ENCODE results near the gene KCNG2. TPM values are rescaled to one million over a fixed set of nuclear protein-coding genes. Genes with fewer than 3 reads are reported as not detected.

Gene KCNG2
- total and polyA plus RNA-seq, 2 experiments from 2014 or later = 0.13 to 0.52 TPM

DNA sequence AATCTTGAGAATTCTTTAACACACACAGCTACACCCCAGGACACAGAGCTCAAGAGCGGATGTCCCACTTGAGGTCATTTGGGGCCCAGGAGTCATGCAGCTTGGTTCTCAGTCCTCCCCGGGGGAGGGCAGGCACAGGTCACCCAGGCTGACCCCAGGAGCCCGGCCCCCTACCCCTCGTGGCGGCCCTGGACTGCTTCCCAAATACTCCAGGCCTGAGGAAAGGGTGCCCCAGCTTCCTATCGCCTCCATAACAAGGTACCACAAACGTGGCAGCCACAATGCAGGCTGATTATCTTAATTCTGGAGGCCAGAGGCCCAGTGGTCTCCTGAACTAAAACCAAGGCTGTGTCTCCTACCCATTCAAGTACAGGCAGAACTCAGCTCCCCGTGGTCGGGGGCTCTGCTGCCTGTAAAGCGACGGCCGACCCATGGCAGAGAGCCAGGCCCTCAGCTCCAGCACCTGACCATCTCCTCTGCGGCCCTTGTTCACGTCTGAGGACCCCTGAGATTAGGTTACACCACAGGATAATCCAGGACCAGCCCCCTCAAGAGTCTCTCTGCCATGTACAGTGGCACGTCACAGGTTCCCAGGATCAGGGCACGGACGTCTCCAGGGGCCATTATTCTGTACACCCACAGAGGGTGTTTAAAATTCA, 143.2 kb downstream of the KCNG2 start:
- Mint-ChIP-seq H3K9me3 (no peaks in the 10 kb centered on the region), H3K4me1 (peaks cover 15% of the 10 kb centered on the region), H3K4me3 (no peak overlapping the region), H3K27me3 (ENCODE audit: insufficient read depth, low read depth, poor library complexity) (peaks cover 8% of the 10 kb centered on the region), H3K27ac (no peak overlapping the region), H3K36me3 (ENCODE audit: low read depth) (no peaks in the 10 kb centered on the region; the same call in 1 of the 3 replicates)
- Histone ChIP-seq H3K4me3 (no peak overlapping the region), H2AFZ (no peak overlapping the region), H4K20me1 (replicated peaks; ENCODE audit: insufficient read depth) (peaks cover 8% of the 10 kb centered on the region; the same call in 1 of the 2 replicates), H3K79me2 (replicated peaks; ENCODE audit: insufficient read depth) (0 out of 2 replicates have a peak, but pooled peaks cover 5% of the 10 kb centered on the region), H3K27ac (ENCODE audit: low read depth) (no peak overlapping the region), H3K27me3 (ENCODE audit: insufficient read depth) (no peaks in the 10 kb centered on the region), H3K4me2 (no peak overlapping the region), H3K36me3 (ENCODE audit: insufficient read depth) (no peaks in the 10 kb centered on the region), H3F3A (replicated peaks; ENCODE audit: low read depth) (no peaks in the 10 kb centered on the region), H3K4me1 (ENCODE audit: insufficient read depth) (no peaks in the 10 kb centered on the region), H3K9me2 (ENCODE audit: insufficient read depth) (no peaks in the 10 kb centered on the region)
- TF ChIP-seq CREB1 (CRISPR knock-in tag; IDR thresholded peaks at IDR 0.05; ENCODE audit: low read depth) = no peak
- TF ChIP-seq ZNF331 (CRISPR knock-in tag; IDR thresholded peaks at IDR 0.05; ENCODE audit: low read depth) = no peak
- no peak for TF ChIP-seq NANOG (IDR thresholded peaks at IDR 0.05; ENCODE audit: borderline replicate concordance)
- TF ChIP-seq EZH2 (IDR thresholded peaks at IDR 0.05; ENCODE audit: low read depth, unreplicated experiment) = no peak
- no peak for TF ChIP-seq JUNB (IDR thresholded peaks at IDR 0.05; ENCODE audit: unreplicated experiment)
- ATAC-seq (no peak), DNase-seq (ENCODE audit: low spot score) (no peak)

DNA sequence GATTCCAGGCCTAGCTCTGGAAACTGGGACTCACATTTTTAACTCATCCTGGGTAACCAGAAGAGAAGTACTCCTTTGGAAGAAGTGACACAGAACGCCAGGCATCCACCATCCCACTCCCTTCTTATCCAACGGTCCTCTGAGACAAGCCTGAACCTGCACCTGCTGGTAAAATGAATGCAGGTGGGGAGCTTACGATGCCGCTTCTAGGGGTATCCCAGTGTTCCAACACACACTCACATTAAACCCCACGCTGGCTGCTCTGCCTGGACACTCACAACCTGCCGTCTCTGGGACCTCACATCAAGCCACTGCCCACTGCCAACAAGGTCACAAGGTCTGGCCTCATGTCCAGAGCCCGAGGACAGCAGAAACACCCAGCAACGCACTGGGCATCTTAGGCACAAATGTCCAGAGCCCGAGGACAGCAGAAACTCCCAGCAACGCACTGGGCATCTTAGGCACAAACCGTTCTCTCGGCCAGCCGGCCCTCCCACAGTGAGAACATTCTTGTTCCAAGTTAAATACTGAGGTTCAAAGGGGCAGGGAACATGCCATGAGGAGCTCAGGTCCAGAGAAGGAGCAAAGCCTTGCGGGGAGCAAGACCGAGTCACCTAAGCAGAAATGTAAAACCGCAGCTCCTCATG, 143.9 kb downstream of the KCNG2 start:
- no peaks in the 10 kb centered on the region for H3K36me3 ChIP-seq (ENCODE audit: insufficient read depth)
- H3K9me2 ChIP-seq (ENCODE audit: insufficient read depth) = no peaks in the 10 kb centered on the region
- H3F3A ChIP-seq (replicated peaks; ENCODE audit: low read depth) = no peaks in the 10 kb centered on the region
- H3K27ac ChIP-seq (ENCODE audit: low read depth) = no peak overlapping the region
- Mint-ChIP-seq H3K27me3 (ENCODE audit: insufficient read depth, low read depth, poor library complexity) (peaks cover 8% of the 10 kb centered on the region), H3K36me3 (ENCODE audit: low read depth) (no peaks in the 10 kb centered on the region; the same call in 1 of the 3 replicates), H3K27ac (no peak overlapping the region), H3K9me3 (no peaks in the 10 kb centered on the region), H3K4me3 (no peak overlapping the region), H3K4me1 (peaks cover 17% of the 10 kb centered on the region)
- no peak overlapping the region for H3K4me2 ChIP-seq
- no peaks in the 10 kb centered on the region for H3K27me3 ChIP-seq (ENCODE audit: insufficient read depth)
- H3K4me3 ChIP-seq = no peak overlapping the region
- no peak overlapping the region for H2AFZ ChIP-seq
- ATAC-seq (no peak), DNase-seq (ENCODE audit: low spot score) (no peak)
- H3K79me2 ChIP-seq (replicated peaks; ENCODE audit: insufficient read depth) = 0 out of 2 replicates have a peak, but pooled peaks cover 2% of the 10 kb centered on the region
- peaks cover 8% of the 10 kb centered on the region; the same call in 1 of the 2 replicates for H4K20me1 ChIP-seq (replicated peaks; ENCODE audit: insufficient read depth)
- H3K4me1 ChIP-seq (ENCODE audit: insufficient read depth) = no peaks in the 10 kb centered on the region
- no peak for TF ChIP-seq EZH2phosphoT487 (IDR thresholded peaks at IDR 0.05; ENCODE audit: unreplicated experiment)
- no peak for TF ChIP-seq ZNF114 (CRISPR knock-in tag; IDR thresholded peaks at IDR 0.05)
- TF ChIP-seq CREB1 (CRISPR knock-in tag; IDR thresholded peaks at IDR 0.05; ENCODE audit: low read depth) = no peak
- TF ChIP-seq, protein P1, sequence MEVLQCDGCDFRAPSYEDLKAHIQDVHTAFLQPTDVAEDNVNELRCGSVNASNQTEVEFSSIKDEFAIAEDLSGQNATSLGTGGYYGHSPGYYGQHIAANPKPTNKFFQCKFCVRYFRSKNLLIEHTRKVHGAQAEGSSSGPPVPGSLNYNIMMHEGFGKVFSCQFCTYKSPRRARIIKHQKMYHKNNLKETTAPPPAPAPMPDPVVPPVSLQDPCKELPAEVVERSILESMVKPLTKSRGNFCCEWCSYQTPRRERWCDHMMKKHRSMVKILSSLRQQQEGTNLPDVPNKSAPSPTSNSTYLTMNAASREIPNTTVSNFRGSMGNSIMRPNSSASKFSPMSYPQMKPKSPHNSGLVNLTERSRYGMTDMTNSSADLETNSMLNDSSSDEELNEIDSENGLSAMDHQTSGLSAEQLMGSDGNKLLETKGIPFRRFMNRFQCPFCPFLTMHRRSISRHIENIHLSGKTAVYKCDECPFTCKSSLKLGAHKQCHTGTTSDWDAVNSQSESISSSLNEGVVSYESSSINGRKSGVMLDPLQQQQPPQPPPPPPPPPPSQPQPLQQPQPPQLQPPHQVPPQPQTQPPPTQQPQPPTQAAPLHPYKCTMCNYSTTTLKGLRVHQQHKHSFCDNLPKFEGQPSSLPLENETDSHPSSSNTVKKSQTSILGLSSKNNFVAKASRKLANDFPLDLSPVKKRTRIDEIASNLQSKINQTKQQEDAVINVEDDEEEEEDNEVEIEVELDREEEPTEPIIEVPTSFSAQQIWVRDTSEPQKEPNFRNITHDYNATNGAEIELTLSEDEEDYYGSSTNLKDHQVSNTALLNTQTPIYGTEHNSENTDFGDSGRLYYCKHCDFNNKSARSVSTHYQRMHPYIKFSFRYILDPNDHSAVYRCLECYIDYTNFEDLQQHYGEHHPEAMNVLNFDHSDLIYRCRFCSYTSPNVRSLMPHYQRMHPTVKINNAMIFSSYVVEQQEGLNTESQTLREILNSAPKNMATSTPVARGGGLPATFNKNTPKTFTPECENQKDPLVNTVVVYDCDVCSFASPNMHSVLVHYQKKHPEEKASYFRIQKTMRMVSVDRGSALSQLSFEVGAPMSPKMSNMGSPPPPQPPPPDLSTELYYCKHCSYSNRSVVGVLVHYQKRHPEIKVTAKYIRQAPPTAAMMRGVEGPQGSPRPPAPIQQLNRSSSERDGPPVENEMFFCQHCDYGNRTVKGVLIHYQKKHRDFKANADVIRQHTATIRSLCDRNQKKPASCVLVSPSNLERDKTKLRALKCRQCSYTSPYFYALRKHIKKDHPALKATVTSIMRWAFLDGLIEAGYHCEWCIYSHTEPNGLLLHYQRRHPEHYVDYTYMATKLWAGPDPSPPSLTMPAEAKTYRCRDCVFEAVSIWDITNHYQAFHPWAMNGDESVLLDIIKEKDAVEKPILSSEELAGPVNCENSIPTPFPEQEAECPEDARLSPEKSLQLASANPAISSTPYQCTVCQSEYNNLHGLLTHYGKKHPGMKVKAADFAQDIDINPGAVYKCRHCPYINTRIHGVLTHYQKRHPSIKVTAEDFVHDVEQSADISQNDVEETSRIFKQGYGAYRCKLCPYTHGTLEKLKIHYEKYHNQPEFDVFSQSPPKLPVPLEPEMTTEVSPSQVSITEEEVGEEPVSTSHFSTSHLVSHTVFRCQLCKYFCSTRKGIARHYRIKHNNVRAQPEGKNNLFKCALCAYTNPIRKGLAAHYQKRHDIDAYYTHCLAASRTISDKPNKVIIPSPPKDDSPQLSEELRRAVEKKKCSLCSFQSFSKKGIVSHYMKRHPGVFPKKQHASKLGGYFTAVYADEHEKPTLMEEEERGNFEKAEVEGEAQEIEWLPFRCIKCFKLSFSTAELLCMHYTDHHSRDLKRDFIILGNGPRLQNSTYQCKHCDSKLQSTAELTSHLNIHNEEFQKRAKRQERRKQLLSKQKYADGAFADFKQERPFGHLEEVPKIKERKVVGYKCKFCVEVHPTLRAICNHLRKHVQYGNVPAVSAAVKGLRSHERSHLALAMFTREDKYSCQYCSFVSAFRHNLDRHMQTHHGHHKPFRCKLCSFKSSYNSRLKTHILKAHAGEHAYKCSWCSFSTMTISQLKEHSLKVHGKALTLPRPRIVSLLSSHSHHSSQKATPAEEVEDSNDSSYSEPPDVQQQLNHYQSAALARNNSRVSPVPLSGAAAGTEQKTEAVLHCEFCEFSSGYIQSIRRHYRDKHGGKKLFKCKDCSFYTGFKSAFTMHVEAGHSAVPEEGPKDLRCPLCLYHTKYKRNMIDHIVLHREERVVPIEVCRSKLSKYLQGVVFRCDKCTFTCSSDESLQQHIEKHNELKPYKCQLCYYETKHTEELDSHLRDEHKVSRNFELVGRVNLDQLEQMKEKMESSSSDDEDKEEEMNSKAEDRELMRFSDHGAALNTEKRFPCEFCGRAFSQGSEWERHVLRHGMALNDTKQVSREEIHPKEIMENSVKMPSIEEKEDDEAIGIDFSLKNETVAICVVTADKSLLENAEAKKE (CRISPR knock-in tag; IDR thresholded peaks at IDR 0.05) = no peak

Data from GM23338 (cell line).